Activated T-helper 1 cell treated with anti-CD3 and anti-CD28 coated beads, Interleukin-2, amount 50 U/mL, for 16 hours (primary cell): ENCODE data around the gene METTL1.
A peak's percentile ranks its signal among the peaks of the same experiment; 100 is the strongest.

Source experiments
- DNase-seq, 2 donors: peaks; one replicate each; pipeline ENCODE4 v3.0.0-alpha.2; 2020; ENCODE audit warnings: low read depth in 1 of 2, low spot score in 1 of 2

The METTL1 gene

DNA sequence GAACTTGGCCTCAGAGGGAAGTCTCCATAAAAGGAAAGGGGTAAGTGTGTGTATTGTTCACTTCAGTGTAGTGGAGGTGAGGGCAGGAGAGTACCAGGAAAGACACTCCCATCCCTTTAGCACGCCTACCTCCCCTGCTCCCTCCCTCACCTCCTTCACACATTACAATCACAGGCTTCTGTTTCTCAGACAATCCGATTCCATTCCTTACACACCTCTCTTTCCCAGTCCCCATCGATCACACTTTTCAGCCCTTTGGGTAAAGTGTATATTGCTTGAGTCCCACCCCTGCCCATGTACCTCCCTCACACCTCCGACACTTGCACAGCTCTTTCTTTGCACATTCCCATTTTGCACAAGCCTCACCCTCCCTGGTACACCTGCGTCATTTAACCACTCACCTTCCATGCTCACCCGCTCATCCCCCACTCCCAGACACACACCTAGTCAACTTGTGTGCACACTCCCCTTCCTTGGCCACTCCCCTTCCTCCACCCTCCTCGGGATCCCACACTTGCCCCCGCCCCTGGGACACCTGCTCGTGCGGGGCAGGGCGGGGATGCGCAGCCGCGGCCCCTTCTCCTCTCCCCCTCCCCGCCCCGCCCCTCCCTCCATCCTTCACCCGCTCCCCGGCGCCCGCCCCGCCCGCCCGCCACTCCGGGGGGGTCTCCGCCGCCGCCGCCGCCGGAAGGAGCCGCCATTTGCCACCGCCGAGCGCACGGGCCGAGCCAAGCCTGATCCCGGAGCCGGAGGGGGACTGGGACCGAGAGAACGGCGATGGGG is 17.3 kb downstream of the METTL1 start, which contains the start of gene MARCHF9:
MARCHF9 (plus strand) TSS at position 693 of the 783 bp plus-strand sequence. CDS start 426 bp downstream, outside the sequence.
- DNase-seq, result peak; percentile 65 to 74

DNA sequence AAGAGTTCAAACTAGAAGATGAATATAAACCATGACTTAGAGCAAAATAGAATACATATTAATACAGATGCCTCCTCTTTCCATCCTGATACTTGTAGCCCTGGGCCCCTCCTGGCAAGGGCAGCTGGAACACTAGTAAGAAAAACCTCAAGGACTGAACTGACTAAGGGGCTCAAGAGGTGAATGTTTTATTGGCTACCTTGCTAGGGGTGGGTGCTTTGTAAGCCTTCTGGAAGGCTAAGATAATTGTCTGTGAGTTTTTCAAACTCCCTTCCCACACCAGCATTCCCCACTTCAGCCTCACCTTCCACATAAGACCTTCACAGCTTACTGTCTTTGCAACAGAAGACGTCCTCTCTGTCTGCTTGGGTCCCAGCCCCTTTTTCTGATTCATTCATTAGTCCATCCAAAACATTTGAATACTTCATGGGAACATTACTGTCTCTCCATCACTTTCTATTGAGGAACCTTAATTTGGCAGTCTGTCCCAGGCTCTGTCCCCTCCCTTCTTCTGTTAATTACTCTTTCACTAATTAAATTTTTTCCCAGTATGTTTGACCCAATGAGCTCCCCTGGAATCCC is 18.1 kb downstream of the METTL1 start:
- DNase-seq, result no peak

GRCh38 chr12:57752668-57753000 is 19.3 kb downstream of the METTL1 start:
- no peak for DNase-seq

DNA sequence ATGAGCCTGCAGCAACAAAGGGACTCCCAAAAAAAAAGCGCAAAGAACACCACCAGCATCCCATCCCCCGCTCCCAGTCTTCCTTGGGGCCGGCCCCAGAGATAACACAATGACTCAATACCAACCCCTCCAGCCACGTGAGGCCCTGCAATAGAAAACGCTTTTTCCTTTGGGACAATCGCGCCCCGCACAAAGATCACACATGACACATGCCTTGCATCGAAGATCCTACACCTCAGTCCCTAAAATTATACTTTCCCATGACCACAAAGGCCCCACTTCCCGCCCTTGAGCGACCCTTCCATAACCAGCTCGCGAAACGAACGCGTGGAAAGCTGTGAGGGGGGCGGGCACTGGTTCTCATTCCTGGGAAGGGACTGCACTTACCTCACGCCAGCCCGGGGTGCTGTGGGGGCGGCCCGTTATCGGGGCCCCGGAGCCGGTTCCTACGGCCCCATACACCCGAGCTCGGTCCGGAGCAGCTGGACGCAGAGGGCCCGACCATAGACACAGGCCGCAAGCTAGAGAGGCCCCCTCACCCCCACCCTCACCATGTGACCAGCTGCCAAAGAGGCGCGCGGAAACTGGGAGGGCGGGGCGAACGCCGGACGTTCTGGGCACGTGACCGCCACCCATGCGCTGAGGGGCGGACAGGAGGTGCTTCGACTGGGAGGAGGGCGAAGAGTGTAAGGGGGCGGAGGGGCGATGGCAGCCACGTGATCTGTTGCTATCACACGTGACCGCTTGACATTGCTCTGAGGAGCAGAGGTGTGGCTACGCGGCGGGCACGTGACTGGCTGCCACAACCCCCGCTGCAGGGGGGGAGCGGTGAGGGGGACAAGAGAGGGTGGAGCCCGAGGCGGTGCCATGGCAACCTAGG is 19.9 kb downstream of the METTL1 start, which contains the start of gene CDK4:
CDK4 (minus strand) TSS at position 523 of the 880 bp plus-strand sequence. CDS start 593 bp downstream, outside the sequence.
- peak; percentile 95 to 97 for DNase-seq

- no peak for DNase-seq
Observed at GRCh38 chr12:57751432-57751787, 20.5 kb downstream of the METTL1 start.

DNA sequence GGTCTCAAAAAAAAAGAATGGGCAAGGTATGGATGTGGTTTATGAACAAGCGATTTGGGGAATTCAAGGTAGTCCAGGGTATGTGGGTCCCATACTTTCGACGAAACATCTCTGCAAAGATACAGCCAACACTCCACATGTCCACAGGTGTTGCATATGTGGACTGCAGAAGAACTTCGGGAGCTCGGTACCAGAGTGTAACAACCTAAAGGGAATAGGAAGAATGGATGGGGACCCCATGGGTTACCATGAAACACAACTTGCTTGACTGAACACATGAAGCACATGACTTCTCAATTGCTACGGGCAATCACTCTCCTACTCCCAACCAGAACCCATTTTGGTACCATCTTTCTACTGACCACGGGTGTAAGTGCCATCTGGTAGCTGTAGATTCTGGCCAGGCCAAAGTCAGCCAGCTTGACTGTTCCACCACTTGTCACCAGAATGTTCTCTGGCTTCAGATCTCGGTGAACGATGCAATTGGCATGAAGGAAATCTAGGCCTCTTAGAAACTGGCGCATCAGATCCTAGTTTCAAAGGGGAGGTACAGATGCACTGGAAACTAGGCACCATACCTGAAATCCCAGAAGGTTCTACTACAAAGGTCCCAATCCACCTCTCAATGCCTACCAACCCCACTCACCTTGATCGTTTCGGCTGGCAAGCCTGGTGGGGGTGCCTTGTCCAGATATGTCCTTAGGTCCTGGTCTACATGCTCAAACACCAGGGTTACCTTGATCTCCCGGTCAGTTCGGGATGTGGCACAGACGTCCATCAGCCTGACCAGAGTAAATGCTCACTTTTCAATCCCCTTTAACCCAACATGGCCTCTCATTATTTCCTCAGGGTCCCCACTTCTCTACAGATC is 21.1 kb downstream of the METTL1 start:
- no peak for DNase-seq

DNA sequence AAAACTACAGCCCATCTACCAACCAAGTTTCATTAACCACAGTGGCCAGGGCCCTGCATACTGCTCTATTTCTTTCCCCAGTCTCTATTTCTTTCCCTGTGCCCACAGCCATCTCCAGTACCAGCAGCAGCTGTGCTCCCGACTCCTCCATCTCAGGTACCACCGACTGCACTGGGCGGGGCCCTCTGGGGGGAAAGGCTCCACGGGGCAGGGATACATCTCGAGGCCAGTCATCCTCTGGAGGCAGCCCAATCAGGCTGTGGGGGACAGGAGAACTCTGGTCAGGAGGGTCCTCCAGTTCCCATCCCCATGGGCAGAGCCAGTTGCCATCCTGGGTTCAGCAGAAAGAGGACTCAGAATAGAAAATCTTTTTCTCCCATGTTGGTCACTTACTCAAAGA is 22.8 kb downstream of the METTL1 start:
- no peak for DNase-seq

DNA sequence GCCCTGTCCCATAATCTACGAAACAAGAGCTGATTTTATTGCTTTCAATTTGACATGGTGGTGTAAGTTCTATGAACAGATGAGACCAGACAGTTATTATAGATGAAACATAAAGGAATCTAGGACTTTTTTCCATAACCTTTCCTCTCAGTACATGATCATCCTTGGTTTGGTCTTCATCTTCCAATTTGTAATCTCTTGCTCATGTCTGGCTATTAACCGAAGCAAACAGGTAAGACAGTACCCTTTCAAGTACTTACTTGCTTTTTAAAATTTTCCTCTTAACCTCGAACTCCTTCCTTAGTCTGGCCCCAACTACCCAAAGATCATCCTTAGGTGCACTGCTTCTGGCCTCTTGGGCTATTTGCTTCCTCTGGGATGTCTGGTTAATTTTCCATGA is 25.9 kb downstream of the METTL1 start:
- no peak for DNase-seq

- no peak for DNase-seq
Observed at GRCh38 chr12:57745485-57745881, 26.4 kb downstream of the METTL1 start.

DNA sequence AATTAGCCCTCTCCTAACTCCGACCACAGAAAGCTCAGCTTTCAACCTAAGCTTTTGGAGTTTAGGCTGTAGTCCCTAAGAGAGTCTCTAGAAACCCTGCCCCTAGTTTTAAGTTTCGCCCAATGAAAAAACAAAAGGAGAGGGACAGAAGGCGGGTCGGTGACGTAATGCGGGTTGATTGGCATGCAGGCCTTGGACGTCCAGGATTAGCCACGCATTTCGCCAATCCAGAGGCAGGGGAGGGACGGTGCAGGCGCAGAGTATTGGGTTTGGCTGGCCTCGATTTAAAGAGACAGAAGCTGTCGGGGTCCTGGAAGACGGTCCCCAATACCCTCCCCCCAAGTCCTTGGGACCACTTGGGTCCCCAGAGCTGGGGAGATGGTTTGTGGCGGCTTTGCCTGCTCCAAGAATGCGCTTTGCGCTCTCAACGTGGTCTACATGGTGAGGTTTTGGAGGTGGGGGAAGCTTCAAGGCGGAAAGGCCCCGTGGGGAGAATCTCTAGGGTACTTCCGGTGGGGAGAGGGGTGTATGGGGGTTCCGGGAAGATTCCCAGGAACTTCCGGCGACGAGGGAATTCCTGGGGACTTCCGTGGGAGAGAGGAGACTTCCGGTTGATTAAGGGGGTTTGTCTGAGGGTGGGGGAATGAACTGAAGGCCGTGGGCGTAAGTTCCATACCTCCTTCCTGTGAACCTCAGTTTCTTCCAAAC is 27.0 kb downstream of the METTL1 start, which contains the start of gene TSPAN31:
TSPAN31 (plus strand) TSS at position 263 of the 708 bp plus-strand sequence; CDS start at position 379, 116 bp downstream.
- peak; percentile 78 to 88 for DNase-seq

GRCh38 chr12:57744194-57744776 is 27.6 kb downstream of the METTL1 start:
- DNase-seq, result peak in 1 of 2 donors; percentile 60

- DNase-seq, result no peak
Observed at GRCh38 chr12:57743769-57744168, 28.1 kb downstream of the METTL1 start.

DNA sequence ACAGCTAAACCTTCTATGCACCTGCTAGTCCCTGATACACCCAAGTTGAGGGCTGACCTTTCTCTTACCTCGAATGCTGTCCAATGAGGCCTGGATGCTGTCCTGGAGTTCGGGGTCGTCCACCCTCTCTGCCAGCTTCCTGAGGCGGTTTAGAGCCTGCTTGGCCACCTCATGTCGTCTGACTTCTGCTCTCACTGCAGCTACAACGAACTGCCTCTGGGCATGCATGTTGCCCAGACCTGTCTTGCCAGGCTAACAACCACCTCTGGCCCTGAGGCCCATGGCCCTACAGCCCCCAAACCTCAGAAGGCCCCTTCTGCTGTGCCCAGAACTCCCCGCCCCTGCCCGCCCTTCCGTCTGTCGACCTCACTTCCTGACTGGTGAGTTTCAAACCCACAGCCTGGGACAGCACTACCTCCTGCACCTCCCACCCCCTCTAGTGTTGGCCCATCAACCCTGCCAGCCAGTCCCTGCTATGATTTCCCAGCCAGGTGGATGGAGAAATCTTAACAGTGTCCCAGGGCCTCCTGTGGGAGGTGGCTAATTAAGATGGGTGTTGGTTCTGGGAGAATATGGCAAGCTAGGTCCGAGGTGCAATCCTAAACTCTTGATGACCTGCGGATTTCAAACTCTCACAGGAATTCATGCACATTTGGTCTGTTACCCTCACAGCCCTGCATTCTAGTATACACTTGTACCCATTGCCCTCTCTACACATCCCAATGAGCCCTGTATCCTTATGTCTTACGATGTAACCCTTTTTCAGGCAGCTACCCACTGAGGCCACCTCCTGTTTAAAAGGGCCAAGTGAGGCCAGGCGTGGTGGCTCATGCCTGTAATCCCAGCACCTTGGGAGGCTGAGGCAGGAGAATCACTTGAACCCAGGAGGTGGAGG is 29.8 kb downstream of the METTL1 start:
- DNase-seq, result peak; percentile 53 to 62

- no peak for DNase-seq
Observed at GRCh38 chr12:57741413-57741789, 30.5 kb downstream of the METTL1 start.

- DNase-seq, result peak; percentile 59 to 62
Observed at GRCh38 chr12:57740656-57741412, 31.1 kb downstream of the METTL1 start.

- no peak for DNase-seq
Observed at GRCh38 chr12:57739914-57740538, 31.9 kb downstream of the METTL1 start.

- DNase-seq, result no peak
Observed at GRCh38 chr12:57739387-57739786, 32.5 kb downstream of the METTL1 start.
